Measurements from ENCODE around the gene ROPN1L. TPM values are rescaled to one million over a fixed set of nuclear protein-coding genes. Genes with fewer than 3 reads are reported as not detected.

Gene ROPN1L
- total RNA-seq, 1 experiment from 2014 or later = 7.1 TPM

GRCh38 chr5:10438301-10438700 lies 3.4 kb upstream of the ROPN1L start:
- Histone ChIP-seq H2AFZ (no peak overlapping the region), H3K4me2 (no peak overlapping the region), H3K9me2 (ENCODE audit: insufficient read depth) (no peaks in the 10 kb centered on the region), H3K9me3 (ENCODE audit: insufficient read depth, low read depth) (no peaks in the 10 kb centered on the region), H3K4me1 (replicated peaks; ENCODE audit: insufficient read depth) (peaks cover 17% of the 10 kb centered on the region), H3F3A (ENCODE audit: insufficient read depth, low read depth) (peaks cover 49% of the 10 kb centered on the region; the same call in 1 of the 2 replicates), H3K27me3 (ENCODE audit: insufficient read depth, low read depth) (no peaks in the 10 kb centered on the region), H3K4me3 (no peak overlapping the region), H3K36me3 (ENCODE audit: low read depth) (peaks cover 22% of the 10 kb centered on the region), H3K79me2 (ENCODE audit: low read depth) (no peaks in the 10 kb centered on the region), H4K20me1 (ENCODE audit: insufficient read depth) (0 out of 2 replicates have a peak, but pooled peaks cover 3% of the 10 kb centered on the region), H3K27ac (no peak overlapping the region)
- TF ChIP-seq, protein P1, sequence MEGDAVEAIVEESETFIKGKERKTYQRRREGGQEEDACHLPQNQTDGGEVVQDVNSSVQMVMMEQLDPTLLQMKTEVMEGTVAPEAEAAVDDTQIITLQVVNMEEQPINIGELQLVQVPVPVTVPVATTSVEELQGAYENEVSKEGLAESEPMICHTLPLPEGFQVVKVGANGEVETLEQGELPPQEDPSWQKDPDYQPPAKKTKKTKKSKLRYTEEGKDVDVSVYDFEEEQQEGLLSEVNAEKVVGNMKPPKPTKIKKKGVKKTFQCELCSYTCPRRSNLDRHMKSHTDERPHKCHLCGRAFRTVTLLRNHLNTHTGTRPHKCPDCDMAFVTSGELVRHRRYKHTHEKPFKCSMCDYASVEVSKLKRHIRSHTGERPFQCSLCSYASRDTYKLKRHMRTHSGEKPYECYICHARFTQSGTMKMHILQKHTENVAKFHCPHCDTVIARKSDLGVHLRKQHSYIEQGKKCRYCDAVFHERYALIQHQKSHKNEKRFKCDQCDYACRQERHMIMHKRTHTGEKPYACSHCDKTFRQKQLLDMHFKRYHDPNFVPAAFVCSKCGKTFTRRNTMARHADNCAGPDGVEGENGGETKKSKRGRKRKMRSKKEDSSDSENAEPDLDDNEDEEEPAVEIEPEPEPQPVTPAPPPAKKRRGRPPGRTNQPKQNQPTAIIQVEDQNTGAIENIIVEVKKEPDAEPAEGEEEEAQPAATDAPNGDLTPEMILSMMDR (conservative IDR thresholded peaks at IDR 0.05) = no peak
- TF ChIP-seq EZH2 (IDR thresholded peaks at IDR 0.05; ENCODE audit: low read depth) = no peak
- DNase-seq = no peak
- BruUV-seq (replicated peaks) = no TSS peak
- intact Hi-C loops (cut with micrococcal nuclease; ENCODE audit: unreplicated experiment) = no loop called here
- ChIA-PET CTCF (no interaction called here), POLR2A (ENCODE audit: unreplicated experiment) (no interaction called here)

DNA sequence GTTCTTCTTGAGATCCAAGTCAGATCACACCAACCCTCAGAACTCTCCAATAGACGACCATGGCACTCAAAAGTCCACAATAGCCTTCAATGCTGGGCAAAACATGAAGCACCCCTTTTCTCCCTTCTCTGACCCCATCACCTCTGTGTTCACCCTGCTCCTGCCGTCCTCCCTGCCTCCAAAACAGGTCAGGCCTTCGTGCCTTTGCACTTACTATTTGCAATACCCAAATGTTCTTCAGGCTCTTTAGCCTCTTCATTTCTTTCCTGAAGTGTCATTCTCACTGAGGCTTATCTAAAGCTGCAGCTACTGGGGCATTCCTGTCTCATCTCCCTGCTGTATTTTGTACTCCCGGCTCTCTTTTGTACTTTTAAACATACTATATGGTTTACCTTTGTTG lies 2.0 kb upstream of the ROPN1L start:
- CTCF ChIA-PET = interaction anchor here (0.6 kb wide), 1 partner anchor 139 kb away, joined by 3 read pairs; no protein-coding TSS in a partner anchor
- no peak overlapping the region for H3K27ac ChIP-seq
- intact Hi-C loops (cut with micrococcal nuclease; ENCODE audit: unreplicated experiment) = loop anchor here (10.0 kb wide), 1 partner anchor 285 kb away; no protein-coding TSS in a partner anchor
- no peak for DNase-seq
- no peaks in the 10 kb centered on the region for H4K20me1 ChIP-seq (ENCODE audit: insufficient read depth)
- H3K9me3 ChIP-seq (ENCODE audit: insufficient read depth, low read depth) = no peaks in the 10 kb centered on the region
- no peak overlapping the region for H2AFZ ChIP-seq
- H3K4me2 ChIP-seq = no peak overlapping the region
- H3K79me2 ChIP-seq (ENCODE audit: low read depth) = no peaks in the 10 kb centered on the region
- no peak for TF ChIP-seq EZH2 (IDR thresholded peaks at IDR 0.05; ENCODE audit: low read depth)
- TF ChIP-seq, protein P1 (conservative IDR thresholded peaks at IDR 0.05) = no peak
- peaks cover 17% of the 10 kb centered on the region for H3K4me1 ChIP-seq (replicated peaks; ENCODE audit: insufficient read depth)
- BruUV-seq (replicated peaks) = no TSS peak
- peaks cover 11% of the 10 kb centered on the region for H3K36me3 ChIP-seq (ENCODE audit: low read depth)
- H3F3A ChIP-seq (ENCODE audit: insufficient read depth, low read depth) = peaks cover 42% of the 10 kb centered on the region; the same call in 1 of the 2 replicates
- H3K9me2 ChIP-seq (ENCODE audit: insufficient read depth) = no peaks in the 10 kb centered on the region
- no peaks in the 10 kb centered on the region for H3K27me3 ChIP-seq (ENCODE audit: insufficient read depth, low read depth)
- POLR2A ChIA-PET (ENCODE audit: unreplicated experiment) = no interaction called here
- no peak overlapping the region for H3K4me3 ChIP-seq

DNA sequence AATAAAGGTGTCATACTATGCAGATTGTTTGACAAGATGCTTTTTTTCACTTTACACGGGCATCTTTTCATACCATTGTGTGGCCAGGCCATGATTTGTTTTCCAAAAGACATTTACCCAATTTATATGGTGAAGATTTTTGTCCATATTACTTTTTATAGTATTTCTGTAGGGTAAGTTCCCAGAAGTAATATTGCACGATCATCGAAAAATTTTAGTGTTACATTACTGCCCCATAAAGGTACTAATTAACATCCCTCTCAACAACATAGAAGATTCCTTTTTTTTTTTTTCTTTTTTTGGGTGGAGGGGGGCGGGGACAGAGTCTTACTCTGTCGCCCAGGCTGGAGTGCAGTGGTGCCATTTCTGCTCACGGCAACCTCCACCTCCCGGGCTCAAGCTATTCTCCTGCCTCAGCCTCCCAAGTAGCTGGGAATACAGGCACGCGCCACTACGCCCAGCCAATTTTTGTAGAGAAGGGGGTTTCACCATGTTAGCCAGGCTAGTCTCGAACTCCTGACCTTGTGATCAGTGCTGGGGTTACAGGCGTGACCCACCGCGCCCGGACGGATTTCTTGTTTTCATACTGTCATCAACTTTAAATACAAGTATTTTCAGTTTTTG lies 1.2 kb upstream of the ROPN1L start:
- Histone ChIP-seq H3K4me3 (peak overlapping the region; percentile 72; the same call in 1 of the 2 replicates), H3K36me3 (ENCODE audit: low read depth) (peaks cover 5% of the 10 kb centered on the region; the same call in 1 of the 2 replicates), H2AFZ (no peak overlapping the region), H3K27me3 (ENCODE audit: insufficient read depth, low read depth) (no peaks in the 10 kb centered on the region), H3K9me2 (ENCODE audit: insufficient read depth) (no peaks in the 10 kb centered on the region), H3K9me3 (ENCODE audit: insufficient read depth, low read depth) (no peaks in the 10 kb centered on the region), H3K79me2 (ENCODE audit: low read depth) (no peaks in the 10 kb centered on the region), H3K4me2 (peak overlapping the region; percentile 99), H4K20me1 (ENCODE audit: insufficient read depth) (no peaks in the 10 kb centered on the region), H3F3A (ENCODE audit: insufficient read depth, low read depth) (peaks cover 36% of the 10 kb centered on the region; the same call in 1 of the 2 replicates), H3K4me1 (replicated peaks; ENCODE audit: insufficient read depth) (peaks cover 17% of the 10 kb centered on the region), H3K27ac (no peak overlapping the region)
- ChIA-PET CTCF (interaction anchor here (0.6 kb wide), 1 partner anchor 139 kb away, joined by 3 read pairs; no protein-coding TSS in a partner anchor), POLR2A (ENCODE audit: unreplicated experiment) (interaction anchor here (0.7 to 1.0 kb wide), 2 partner anchors 19 to 249 kb away, joined by 8 to 9 read pairs; no protein-coding TSS in a partner anchor)
- BruUV-seq (replicated peaks) = no TSS peak
- TF ChIP-seq EZH2 (IDR thresholded peaks at IDR 0.05; ENCODE audit: low read depth) = no peak
- TF ChIP-seq, protein P1 (conservative IDR thresholded peaks at IDR 0.05) = no peak
- DNase-seq = no peak
- intact Hi-C loops (cut with micrococcal nuclease; ENCODE audit: unreplicated experiment) = loop anchor here (10.0 kb wide), 1 partner anchor 286 kb away; no protein-coding TSS in a partner anchor

Measured in PC-9 (cell line).